ENCODE results near the gene GPC3. TPM values are rescaled to one million over a fixed set of nuclear protein-coding genes. Genes with fewer than 3 reads are reported as not detected.

The GPC3 gene
- total RNA-seq, 1 donor from 2014 or later: 1,039 TPM

DNA sequence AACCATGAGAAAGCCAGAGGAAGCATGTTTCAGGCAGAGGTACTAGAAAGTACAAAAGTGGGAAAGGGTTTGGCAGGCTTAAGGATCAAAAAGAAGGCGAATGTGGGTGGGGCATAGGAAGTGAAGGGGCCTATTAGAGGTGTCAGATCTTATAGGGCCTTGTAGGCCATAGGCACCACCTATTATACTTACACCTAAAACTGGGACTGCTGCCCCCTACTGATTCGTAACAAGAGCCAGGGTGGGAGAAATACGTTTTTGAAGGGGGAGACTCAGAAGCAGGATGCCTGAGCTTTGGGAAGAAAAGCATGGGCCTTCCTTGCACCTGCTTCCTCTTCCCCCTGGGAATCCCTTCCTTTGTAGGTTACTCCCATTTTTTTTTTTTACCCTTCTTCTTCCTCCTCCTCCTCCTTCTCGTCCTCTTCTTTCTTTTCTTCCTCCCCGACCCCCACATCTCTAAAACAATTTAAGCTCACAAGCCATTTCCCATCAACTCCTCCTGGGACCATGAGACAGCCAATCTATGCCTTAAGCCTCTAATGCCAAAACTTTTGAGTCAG, 40.7 kb upstream of the GPC3 start:
- TF ChIP-seq EZH2 (IDR thresholded peaks at IDR 0.05): no peak
- TF ChIP-seq, protein P1, sequence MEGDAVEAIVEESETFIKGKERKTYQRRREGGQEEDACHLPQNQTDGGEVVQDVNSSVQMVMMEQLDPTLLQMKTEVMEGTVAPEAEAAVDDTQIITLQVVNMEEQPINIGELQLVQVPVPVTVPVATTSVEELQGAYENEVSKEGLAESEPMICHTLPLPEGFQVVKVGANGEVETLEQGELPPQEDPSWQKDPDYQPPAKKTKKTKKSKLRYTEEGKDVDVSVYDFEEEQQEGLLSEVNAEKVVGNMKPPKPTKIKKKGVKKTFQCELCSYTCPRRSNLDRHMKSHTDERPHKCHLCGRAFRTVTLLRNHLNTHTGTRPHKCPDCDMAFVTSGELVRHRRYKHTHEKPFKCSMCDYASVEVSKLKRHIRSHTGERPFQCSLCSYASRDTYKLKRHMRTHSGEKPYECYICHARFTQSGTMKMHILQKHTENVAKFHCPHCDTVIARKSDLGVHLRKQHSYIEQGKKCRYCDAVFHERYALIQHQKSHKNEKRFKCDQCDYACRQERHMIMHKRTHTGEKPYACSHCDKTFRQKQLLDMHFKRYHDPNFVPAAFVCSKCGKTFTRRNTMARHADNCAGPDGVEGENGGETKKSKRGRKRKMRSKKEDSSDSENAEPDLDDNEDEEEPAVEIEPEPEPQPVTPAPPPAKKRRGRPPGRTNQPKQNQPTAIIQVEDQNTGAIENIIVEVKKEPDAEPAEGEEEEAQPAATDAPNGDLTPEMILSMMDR (IDR thresholded peaks at IDR 0.05): peak; percentile 27
- no peak for TF ChIP-seq EZH2phosphoT487 (IDR thresholded peaks at IDR 0.05)
- DNase-seq (ENCODE audit: low spot score): peak; percentile 34
- H3K79me2 ChIP-seq (ENCODE audit: low read depth): no peaks in the 10 kb centered on the region
- no peak overlapping the region for H2AFZ ChIP-seq (replicated peaks)
- H3K4me1 ChIP-seq: peaks cover 23% of the 10 kb centered on the region
- H4K20me1 ChIP-seq (ENCODE audit: low read depth): no peaks in the 10 kb centered on the region
- no peak overlapping the region for H3K27ac ChIP-seq
- no peaks in the 10 kb centered on the region for H3K27me3 ChIP-seq
- no peaks in the 10 kb centered on the region for H3K36me3 ChIP-seq
- no peaks in the 10 kb centered on the region for H3K9me3 ChIP-seq (ENCODE audit: low read depth)
- peak overlapping the region; percentile 69 for H3K4me2 ChIP-seq
- peak overlapping the region; percentile 19 for H3K4me3 ChIP-seq
- H3K27me3 Mint-ChIP-seq (ENCODE audit: insufficient read depth, low read depth): peaks cover 3% of the 10 kb centered on the region
- no peaks in the 10 kb centered on the region for H3K9me3 Mint-ChIP-seq
- H3K27ac Mint-ChIP-seq: peak overlapping the region; percentile 6
- peaks cover 12% of the 10 kb centered on the region for H3K4me1 Mint-ChIP-seq
- peaks cover 11% of the 10 kb centered on the region for H3F3A ChIP-seq (ENCODE audit: low read depth)
- H3K36me3 Mint-ChIP-seq: no peaks in the 10 kb centered on the region
- peak overlapping the region; percentile 22 for H3K4me3 Mint-ChIP-seq
- H3K9ac ChIP-seq: no peak overlapping the region

DNA sequence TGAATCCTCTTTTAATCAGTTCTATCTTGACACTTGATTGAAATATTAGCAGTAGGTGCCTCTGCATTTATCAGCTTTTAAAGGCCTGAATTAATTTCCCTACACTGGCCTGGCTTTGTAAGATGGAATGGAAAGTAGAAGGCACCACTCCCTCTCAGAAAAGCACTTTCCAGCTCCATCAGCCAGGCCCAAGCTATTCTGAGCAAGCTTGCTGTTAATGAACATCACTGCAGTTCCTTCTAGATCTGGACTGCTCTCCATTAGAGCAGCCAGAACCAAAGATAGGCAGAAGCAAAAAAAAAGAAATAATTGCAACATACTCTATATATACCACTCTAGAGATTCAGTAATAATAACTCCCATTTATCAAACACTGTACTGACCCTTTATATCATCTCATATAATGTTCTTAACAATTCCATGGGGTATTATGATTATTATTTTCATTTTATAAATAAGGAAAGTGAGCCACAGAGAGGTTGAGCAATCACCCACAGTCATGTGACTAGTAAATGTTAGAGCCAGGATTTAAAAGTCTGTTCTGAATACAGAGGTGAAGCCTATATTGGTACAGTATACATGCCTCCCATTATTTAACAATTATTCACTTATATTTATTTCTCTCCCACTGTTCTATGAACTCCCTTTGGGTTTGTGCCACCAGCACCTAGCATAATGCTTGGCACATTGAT, 39.4 kb upstream of the GPC3 start:
- TF ChIP-seq, protein P1 (IDR thresholded peaks at IDR 0.05): no peak
- DNase-seq (ENCODE audit: low spot score): no peak
- Histone ChIP-seq H3K9me3 (ENCODE audit: low read depth) (no peaks in the 10 kb centered on the region), H3K27me3 (no peaks in the 10 kb centered on the region), H3K9ac (no peak overlapping the region), H3K27ac (no peak overlapping the region), H3K4me2 (no peak overlapping the region), H3F3A (ENCODE audit: low read depth) (peaks cover 13% of the 10 kb centered on the region), H3K4me1 (peaks cover 23% of the 10 kb centered on the region), H4K20me1 (ENCODE audit: low read depth) (no peaks in the 10 kb centered on the region), H3K4me3 (no peak overlapping the region), H3K36me3 (no peaks in the 10 kb centered on the region), H3K79me2 (ENCODE audit: low read depth) (no peaks in the 10 kb centered on the region), H2AFZ (replicated peaks) (no peak overlapping the region)
- no peaks in the 10 kb centered on the region for H3K36me3 Mint-ChIP-seq
- no peaks in the 10 kb centered on the region for H3K9me3 Mint-ChIP-seq
- no peak overlapping the region for H3K4me3 Mint-ChIP-seq
- peaks cover 12% of the 10 kb centered on the region for H3K4me1 Mint-ChIP-seq
- no peak overlapping the region for H3K27ac Mint-ChIP-seq
- peaks cover 3% of the 10 kb centered on the region for H3K27me3 Mint-ChIP-seq (ENCODE audit: insufficient read depth, low read depth)

DNA sequence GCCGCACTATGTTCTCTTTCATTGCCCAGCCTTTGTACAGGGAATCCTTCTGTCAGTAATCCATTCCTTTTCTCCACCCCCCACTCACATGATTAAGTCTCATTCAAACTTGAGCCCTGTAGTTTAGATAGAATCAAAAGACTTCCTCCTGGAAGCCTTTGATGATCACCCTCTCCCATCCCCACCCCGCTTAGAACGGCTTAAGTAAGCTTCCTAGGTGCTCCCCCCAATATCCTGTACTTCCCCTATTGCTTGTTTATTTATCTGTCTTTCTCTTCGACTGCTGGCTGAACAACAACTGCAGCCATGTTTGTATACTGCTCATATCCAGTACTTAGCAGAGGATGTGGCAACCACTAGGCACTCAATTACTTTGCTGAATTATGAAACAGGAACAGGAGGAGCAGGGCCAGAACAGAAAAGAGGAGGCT, 38.5 kb upstream of the GPC3 start:
- Histone ChIP-seq H3K79me2 (ENCODE audit: low read depth) (no peaks in the 10 kb centered on the region), H3K36me3 (no peaks in the 10 kb centered on the region), H3K4me3 (no peak overlapping the region), H3K27me3 (no peaks in the 10 kb centered on the region), H3K9ac (no peak overlapping the region), H4K20me1 (ENCODE audit: low read depth) (no peaks in the 10 kb centered on the region), H2AFZ (replicated peaks) (no peak overlapping the region), H3K4me1 (peaks cover 24% of the 10 kb centered on the region), H3K9me3 (ENCODE audit: low read depth) (no peaks in the 10 kb centered on the region), H3K27ac (no peak overlapping the region), H3K4me2 (peak overlapping the region; percentile 28), H3F3A (ENCODE audit: low read depth) (peaks cover 22% of the 10 kb centered on the region)
- Mint-ChIP-seq H3K27me3 (ENCODE audit: insufficient read depth, low read depth) (peaks cover 3% of the 10 kb centered on the region), H3K4me3 (no peak overlapping the region), H3K9me3 (no peaks in the 10 kb centered on the region), H3K4me1 (peaks cover 18% of the 10 kb centered on the region), H3K36me3 (no peaks in the 10 kb centered on the region), H3K27ac (no peak overlapping the region)
- TF ChIP-seq EZH2phosphoT487 (IDR thresholded peaks at IDR 0.05) (no peak), EZH2 (IDR thresholded peaks at IDR 0.05) (no peak)
- TF ChIP-seq, protein P1 (IDR thresholded peaks at IDR 0.05): no peak
- DNase-seq (ENCODE audit: low spot score): peak; percentile 28
